Stromal cell of bone marrow (primary cell): Measurements from ENCODE around the gene GOLGA8F.
"Not testable (repeated sequence)": the region's sequence is repeated elsewhere in the genome, so short reads cannot be mapped to it uniquely, and the experiment has no call there.

Source experiments
- DNase-seq: peaks from one replicate; pipeline ENCODE4 v3.0.0-alpha.2; 2012; ENCODE audit warnings: low read depth

The GOLGA8F gene

GRCh38 chr15:28378364-28378763 is at the start of gene GOLGA8F:
Gene GOLGA8F, plus strand, starts transcription at chr15:28378664. Its CDS starts 98 bp downstream, at chr15:28378762.
- not testable (repeated sequence) for DNase-seq

GRCh38 chr15:28357984-28358383 is 20.5 kb upstream of the GOLGA8F start, which contains the start of gene GOLGA6L24:
Gene GOLGA6L24, minus strand, starts transcription at chr15:28358084. Its CDS starts 61 bp downstream, at chr15:28358023.
- DNase-seq = not testable (repeated sequence)

GRCh38 chr15:28365502-28365901 is 13.0 kb upstream of the GOLGA8F start:
- not testable (repeated sequence) for DNase-seq

- DNase-seq = not testable (repeated sequence)
Observed at GRCh38 chr15:28380053-28380452, 1.6 kb downstream of the GOLGA8F start.

- not testable (repeated sequence) for DNase-seq
Observed at GRCh38 chr15:28396022-28396421, 17.6 kb downstream of the GOLGA8F start.

- DNase-seq = not testable (repeated sequence)
Observed at GRCh38 chr15:28402774-28403435, 24.4 kb downstream of the GOLGA8F start.

GRCh38 chr15:28420470-28420869 is 42.0 kb downstream of the GOLGA8F start:
- DNase-seq = not testable (repeated sequence)

- not testable (repeated sequence) for DNase-seq
Observed at GRCh38 chr15:28435594-28435993, 57.1 kb downstream of the GOLGA8F start.
